ENCODE results near the gene ALDH1L1. TPM values are rescaled to one million over a fixed set of nuclear protein-coding genes. Genes with fewer than 3 reads are reported as not detected.

The ALDH1L1 gene
- total RNA-seq, 1 donor from 2014 or later = 36.1 TPM

GRCh38 chr3:126130981-126131745, 49.2 kb downstream of the ALDH1L1 start:
- no peak overlapping the region for H3K27ac ChIP-seq
- DNase-seq (ENCODE audit: low spot score in 2 of 2) = peak in 1 of 2 donors; percentile 58
- no peak for TF ChIP-seq CTCF (IDR thresholded peaks at IDR 0.05)
- H3K4me1 ChIP-seq = no peaks in the 10 kb centered on the region
- peaks cover 3 to 4% of the 10 kb centered on the region in 2 donors for H3K36me3 ChIP-seq
- H3K9me3 ChIP-seq = no peaks in the 10 kb centered on the region
- no peaks in the 10 kb centered on the region for H3K27me3 ChIP-seq
- intact Hi-C loops (cut with DNase I) = loop anchor here (5.0 kb wide), 2 partner anchors 46 to 126 kb away; no protein-coding TSS in a partner anchor
- no peak overlapping the region for H3K4me3 ChIP-seq

GRCh38 chr3:126130081-126130855, 50.1 kb downstream of the ALDH1L1 start:
- intact Hi-C loops (cut with DNase I) = loop anchor here (5.0 kb wide), 2 partner anchors 47 to 127 kb away; no protein-coding TSS in a partner anchor
- peak in 1 of 2 donors; percentile 55 for DNase-seq (ENCODE audit: low spot score in 2 of 2)
- Histone ChIP-seq H3K27me3 (no peaks in the 10 kb centered on the region), H3K4me3 (no peak overlapping the region), H3K9me3 (no peaks in the 10 kb centered on the region), H3K27ac (no peak overlapping the region), H3K4me1 (no peaks in the 10 kb centered on the region), H3K36me3 (peaks cover 4 to 8% of the 10 kb centered on the region in 2 donors)
- TF ChIP-seq CTCF (IDR thresholded peaks at IDR 0.05) = no peak

- Histone ChIP-seq H3K36me3 (peaks cover 4 to 8% of the 10 kb centered on the region in 2 donors), H3K9me3 (no peaks in the 10 kb centered on the region), H3K4me1 (no peaks in the 10 kb centered on the region), H3K27me3 (no peaks in the 10 kb centered on the region), H3K4me3 (no peak overlapping the region), H3K27ac (no peak overlapping the region)
- intact Hi-C loops (cut with DNase I) = no loop called here
- no peak for TF ChIP-seq CTCF (IDR thresholded peaks at IDR 0.05)
- peak in 1 of 2 donors; percentile 61 for DNase-seq (ENCODE audit: low spot score in 2 of 2)
These were observed 50.9 kb downstream of the ALDH1L1 start for GRCh38 chr3:126129398-126129891.

- Histone ChIP-seq H3K4me1 (no peaks in the 10 kb centered on the region), H3K9me3 (no peaks in the 10 kb centered on the region), H3K27ac (no peak overlapping the region), H3K36me3 (peaks cover 6 to 8% of the 10 kb centered on the region in 2 donors), H3K27me3 (no peaks in the 10 kb centered on the region), H3K4me3 (no peak overlapping the region)
- DNase-seq (ENCODE audit: low spot score in 2 of 2) = peak in 1 of 2 donors; percentile 53
- no peak for TF ChIP-seq CTCF (IDR thresholded peaks at IDR 0.05)
- intact Hi-C loops (cut with DNase I) = no loop called here
These were observed 51.6 kb downstream of the ALDH1L1 start for GRCh38 chr3:126128504-126129397.

GRCh38 chr3:126127904-126128303, 52.5 kb downstream of the ALDH1L1 start:
- TF ChIP-seq CTCF (IDR thresholded peaks at IDR 0.05) = no peak
- Histone ChIP-seq H3K27me3 (no peaks in the 10 kb centered on the region), H3K9me3 (no peaks in the 10 kb centered on the region), H3K4me3 (no peak overlapping the region), H3K4me1 (no peaks in the 10 kb centered on the region), H3K27ac (no peak overlapping the region), H3K36me3 (peaks cover 6 to 8% of the 10 kb centered on the region in 2 donors)
- intact Hi-C loops (cut with DNase I) = no loop called here
- no peak for DNase-seq (ENCODE audit: low spot score in 2 of 2)

Data from ascending aorta (tissue), 2 donors.